Measurements from ENCODE around the gene LRBA.
"Not testable (repeated sequence)": the region's sequence is repeated elsewhere in the genome, so short reads cannot be mapped to it uniquely, and the experiment has no call there.

Gene LRBA

GRCh38 chr4:150562751-150563150 is 452.3 kb downstream of the LRBA start:
- no peak for TF ChIP-seq CTCF (IDR thresholded peaks at IDR 0.05; ENCODE audit: low read length, missing control alignments)
- H3K4me3 ChIP-seq (replicated peaks; ENCODE audit: low read depth, low read length) = no peak overlapping the region

GRCh38 chr4:150562250-150562649 is 452.8 kb downstream of the LRBA start:
- no peak for DNase-seq (ENCODE audit: low read depth)
- H3K4me3 ChIP-seq (replicated peaks; ENCODE audit: low read depth, low read length) = no peak overlapping the region

More at GRCh38 chr4:150562751-150563150, 452.3 kb downstream of the LRBA start:
- DNase-seq (ENCODE audit: low read depth) = no peak

GRCh38 chr4:150561143-150561737 is 453.8 kb downstream of the LRBA start:
- H3K4me3 ChIP-seq (replicated peaks; ENCODE audit: low read depth, low read length) = no peak overlapping the region
- TF ChIP-seq CTCF (IDR thresholded peaks at IDR 0.05; ENCODE audit: low read length, missing control alignments) = no peak
- DNase-seq (ENCODE audit: low read depth) = no peak

More at GRCh38 chr4:150562250-150562649, 452.8 kb downstream of the LRBA start:
- no peak for TF ChIP-seq CTCF (IDR thresholded peaks at IDR 0.05; ENCODE audit: low read length, missing control alignments)

GRCh38 chr4:150557811-150558210 is 457.3 kb downstream of the LRBA start:
- H3K4me3 ChIP-seq (replicated peaks; ENCODE audit: low read depth, low read length); DNase-seq (ENCODE audit: low read depth): not testable (repeated sequence)

GRCh38 chr4:150547154-150547838 is 467.8 kb downstream of the LRBA start:
- H3K4me3 ChIP-seq (replicated peaks; ENCODE audit: low read depth, low read length) = no peak overlapping the region
- no peak for DNase-seq (ENCODE audit: low read depth)
- no peak for TF ChIP-seq CTCF (IDR thresholded peaks at IDR 0.05; ENCODE audit: low read length, missing control alignments)

- DNase-seq (ENCODE audit: low read depth) = no peak
- TF ChIP-seq CTCF (IDR thresholded peaks at IDR 0.05; ENCODE audit: low read length, missing control alignments) = no peak
- no peak overlapping the region for H3K4me3 ChIP-seq (replicated peaks; ENCODE audit: low read depth, low read length)
Measured at GRCh38 chr4:150546286-150546685, 468.8 kb downstream of the LRBA start.

- TF ChIP-seq CTCF (IDR thresholded peaks at IDR 0.05; ENCODE audit: low read length, missing control alignments) = no peak
- DNase-seq (ENCODE audit: low read depth) = no peak
- H3K4me3 ChIP-seq (replicated peaks; ENCODE audit: low read depth, low read length) = no peak overlapping the region
Measured at GRCh38 chr4:150543042-150543441, 472.0 kb downstream of the LRBA start.

Data from fibroblast of pulmonary artery (primary cell).